CD8-positive, alpha-beta memory T cell (primary cell): Measurements from ENCODE around the gene SLC9C2. TPM values are rescaled to one million over a fixed set of nuclear protein-coding genes. Genes with fewer than 3 reads are reported as not detected.
"Not testable (repeated sequence)": the region's sequence is repeated elsewhere in the genome, so short reads cannot be mapped to it uniquely, and the experiment has no call there.

Experiments
- CTCF ChIA-PET: fragments of 350-600 bp; sonication (Branson Sonifier 250); formaldehyde crosslinking; loops from one replicate; lab custom pipeline; 2021; ENCODE audit warnings: antibody characterized with exemption; lab: Charles Lee
- POLR2A ChIA-PET: fragments of 350-600 bp; sonication (Branson Sonifier 250); formaldehyde crosslinking; loops from one replicate; lab custom pipeline; 2021; ENCODE audit warnings: antibody characterized with exemption; lab: Charles Lee
- DNase-seq, 5 donors: peaks; one replicate each; pipeline versions ENCODE4 v3.0.0 to v3.0.0-alpha.2; 2020 to 2022; ENCODE audit warnings: mixed read lengths in 1 of 5
- H3K27ac ChIP-seq: one replicate; pipeline ENCODE4 v1.7.0; 2013; ENCODE audit warnings: low read depth, mild to moderate bottlenecking, low read length, moderate library complexity
- H3K27me3 ChIP-seq: 2 replicates; pipeline ENCODE4 v1.7.0; 2013; ENCODE audit warnings: low read length, mild to moderate bottlenecking; ENCODE audit not compliant: insufficient read depth, poor library complexity, severe bottlenecking
- H3K36me3 ChIP-seq: 2 replicates; pipeline ENCODE4 v1.7.0; 2013; ENCODE audit warnings: mild to moderate bottlenecking, low read length, moderate library complexity; ENCODE audit not compliant: insufficient read depth
- H3K4me1 ChIP-seq: 2 replicates; pipeline ENCODE4 v1.7.0; 2013; ENCODE audit warnings: mild to moderate bottlenecking, low read length, moderate library complexity; ENCODE audit not compliant: insufficient read depth
- H3K4me3 ChIP-seq: 2 replicates; pipeline ENCODE4 v1.7.0; 2013; ENCODE audit warnings: mild to moderate bottlenecking, low read length
- H3K9me3 ChIP-seq: 2 replicates; pipeline ENCODE4 v1.7.0; 2013; ENCODE audit warnings: mild to moderate bottlenecking, low read length
- H3K27ac Mint-ChIP-seq, 8 donors: one replicate each; pipeline ENCODE4 v1.8.0; 2020 to 2021; ENCODE audit warnings: mixed read lengths in 8 of 8, mild to moderate bottlenecking in 6 of 8, inconsistent platforms in 3 of 8, moderate library complexity in 3 of 8
- H3K27me3 Mint-ChIP-seq, 2 donors: one replicate each; pipeline ENCODE4 v1.8.0; 2020 to 2021; ENCODE audit warnings: mixed read lengths in 2 of 2, mild to moderate bottlenecking in 1 of 2, moderate library complexity in 1 of 2
- H3K36me3 Mint-ChIP-seq, 3 donors: one replicate each; pipeline ENCODE4 v1.8.0; 2020 to 2021; ENCODE audit warnings: mixed read lengths in 3 of 3, inconsistent platforms in 1 of 3, mild to moderate bottlenecking in 1 of 3
- H3K4me1 Mint-ChIP-seq, 3 donors: one replicate each; pipeline ENCODE4 v1.8.0; 2020 to 2021; ENCODE audit warnings: mixed read lengths in 3 of 3, inconsistent platforms in 1 of 3, mild to moderate bottlenecking in 1 of 3
- H3K4me3 Mint-ChIP-seq, 7 donors: one replicate each; pipeline ENCODE4 v1.8.0; 2020 to 2021; ENCODE audit warnings: mixed read lengths in 7 of 7, mild to moderate bottlenecking in 6 of 7, moderate library complexity in 4 of 7, inconsistent platforms in 2 of 7
- H3K9me3 Mint-ChIP-seq, 5 donors: one replicate each; pipeline ENCODE4 v1.8.0; 2020 to 2022; ENCODE audit warnings: mixed read lengths in 5 of 5, mild to moderate bottlenecking in 3 of 5, moderate library complexity in 2 of 5, inconsistent platforms in 1 of 5
- polyA plus RNA-seq: library from polyadenylated mRNA; unstranded; fragments of 300-500 nt; fragmentation: Illumina TruSeq; gene quantifications from one replicate; pipeline ENCODE4 v1.2.3, GENCODE V29; 2021
- total RNA-seq, 2 experiments: library from RNA; stranded (reverse); gene quantifications; one replicate each; pipeline ENCODE4 v1.2.3, GENCODE V29; 2021

Gene SLC9C2, protein sequence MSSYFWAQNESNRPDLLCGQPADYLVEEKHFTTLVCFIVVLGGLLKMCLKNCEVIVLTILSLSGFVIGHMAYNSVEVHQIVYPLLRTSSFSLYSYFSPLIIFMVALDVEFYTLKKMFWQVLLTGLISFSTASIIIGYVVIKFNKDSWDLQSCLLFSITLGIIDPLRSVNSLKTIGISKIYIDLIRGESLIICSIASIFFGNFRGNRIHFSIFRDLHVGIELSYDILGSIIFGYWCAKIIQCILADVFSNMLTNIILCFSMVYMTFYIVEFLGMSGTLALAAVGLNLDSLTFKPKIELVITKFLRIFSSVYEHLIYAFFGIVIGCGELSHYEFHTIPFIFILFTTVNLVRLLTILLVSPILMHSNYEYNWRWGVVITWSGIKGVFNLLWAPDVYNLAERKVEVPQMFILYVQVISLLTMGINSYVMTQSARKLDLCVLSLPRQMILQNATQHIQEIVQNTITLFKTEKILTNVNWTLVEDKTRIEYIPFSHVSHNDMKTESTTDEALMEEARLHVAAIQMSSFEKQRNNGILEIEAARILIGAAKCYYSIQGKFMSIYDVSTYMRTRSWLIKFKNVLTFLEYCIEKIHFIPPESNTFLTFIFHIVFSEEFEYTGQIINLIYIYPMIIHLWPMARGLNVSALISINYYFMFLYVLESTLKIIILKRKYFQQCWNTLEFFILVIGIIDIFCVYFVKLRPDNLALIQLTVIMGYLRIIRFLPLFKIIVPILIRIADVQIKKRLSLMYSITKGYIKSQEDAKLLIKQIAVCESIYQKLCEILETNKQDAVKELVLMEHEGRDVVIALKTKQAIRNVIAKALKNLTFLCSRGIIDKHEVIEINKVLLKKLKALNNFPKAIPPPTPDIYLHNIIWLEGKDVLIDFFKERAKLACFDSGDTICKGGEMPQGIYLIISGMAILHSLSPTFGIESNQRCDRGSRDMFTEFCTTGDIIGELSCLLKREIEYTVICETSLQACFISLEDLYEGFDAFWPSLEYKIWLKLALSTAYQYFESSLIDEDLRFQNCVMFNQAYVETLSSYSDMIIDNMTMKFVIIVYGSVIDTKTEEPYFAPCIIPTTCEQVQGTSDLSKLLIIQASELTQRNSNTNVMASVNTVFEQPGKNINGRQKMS
- total RNA-seq (not detected), polyA plus RNA-seq (not detected)

DNA sequence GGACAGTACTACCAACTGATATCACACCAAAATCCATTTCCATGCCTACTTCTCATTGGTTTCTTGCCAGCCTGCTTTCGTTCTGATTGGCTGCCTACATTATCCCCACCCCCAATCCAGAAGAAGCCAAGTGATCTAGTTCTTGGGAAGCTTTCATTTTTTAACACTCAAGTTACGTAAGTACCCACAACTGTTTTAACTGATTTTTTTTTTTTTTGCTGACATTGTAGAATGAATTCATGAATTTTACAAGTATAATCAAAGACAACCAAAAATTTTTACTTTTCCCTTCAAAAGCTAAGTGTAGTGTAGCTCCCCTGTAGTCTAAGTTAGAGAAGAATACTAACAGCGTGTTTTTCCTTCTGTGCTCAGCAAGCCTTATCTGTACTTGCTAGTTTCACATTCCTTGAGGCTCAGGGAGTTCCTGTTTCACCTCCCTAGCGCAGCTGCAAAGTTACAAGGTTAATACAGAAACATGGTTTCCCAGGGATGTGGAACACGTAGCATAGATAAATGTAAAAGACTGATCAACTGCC lies at the start of gene SLC9C2:
Gene SLC9C2, minus strand, starts transcription at position 17 of the 536 bp plus-strand sequence. CDS start 1,296 bp downstream, outside the sequence.
- no peak for DNase-seq
- H3K4me1 Mint-ChIP-seq: peaks cover 7 to 11% (median 8%) of the 10 kb centered on the region in 3 donors
- Histone ChIP-seq H3K27me3 (no peaks in the 10 kb centered on the region), H3K4me1 (no peaks in the 10 kb centered on the region), H3K9me3 (no peaks in the 10 kb centered on the region), H3K36me3 (no peaks in the 10 kb centered on the region), H3K27ac (peak within 1 kb of the TSS; percentile 25), H3K4me3 (no peak within 1 kb of the TSS)
- H3K4me3 Mint-ChIP-seq: peak within 1 kb of the TSS in 1 of 7 donors; percentile 7
- CTCF ChIA-PET: no interaction called here
- H3K9me3 Mint-ChIP-seq: no peaks in the 10 kb centered on the region
- peaks cover 6 to 9% of the 10 kb centered on the region in 2 donors for H3K27me3 Mint-ChIP-seq
- POLR2A ChIA-PET: interaction anchor here (0.6 kb wide), 1 partner anchor 1421 kb away, joined by 4 read pairs; no protein-coding TSS in a partner anchor
- no peaks in the 10 kb centered on the region for H3K36me3 Mint-ChIP-seq
- no peak within 1 kb of the TSS for H3K27ac Mint-ChIP-seq

DNA sequence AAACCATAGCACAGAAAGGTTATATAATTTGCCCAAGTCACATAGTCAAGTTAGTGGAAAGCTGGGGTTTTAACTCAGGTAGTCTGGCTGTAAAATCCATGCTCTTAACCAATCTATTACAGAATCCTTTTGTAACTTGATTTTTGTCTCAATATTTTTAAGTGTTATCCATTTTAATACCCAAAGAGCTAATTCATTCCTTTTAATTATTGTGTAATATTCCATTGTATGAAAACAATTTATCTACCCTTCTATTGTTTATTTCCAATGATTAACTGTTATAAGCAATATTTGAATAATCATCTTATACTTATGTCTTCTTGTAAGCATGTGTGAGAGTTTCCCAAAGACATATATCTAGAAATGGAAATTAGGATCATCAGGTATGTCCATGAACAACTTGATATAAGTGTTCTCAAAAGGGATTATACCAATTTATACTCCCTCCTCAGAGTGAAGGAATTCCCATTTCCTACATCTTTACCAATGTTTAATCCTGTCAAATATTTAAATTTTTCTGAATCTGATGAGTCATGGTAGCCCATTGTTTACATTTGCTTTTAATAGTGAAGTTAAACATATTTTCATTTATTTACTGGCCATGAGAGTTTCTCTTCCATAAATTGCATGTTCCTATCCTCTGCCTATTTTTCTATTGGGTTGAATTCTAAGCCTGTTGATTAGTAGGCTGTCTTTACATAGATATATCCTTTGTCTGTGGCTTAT lies 46.2 kb upstream of the SLC9C2 start:
- no peaks in the 10 kb centered on the region for H3K36me3 ChIP-seq
- Mint-ChIP-seq H3K4me1 (no peaks in the 10 kb centered on the region), H3K36me3 (no peaks in the 10 kb centered on the region), H3K27me3 (peaks cover 0 to 2% of the 10 kb centered on the region in 2 donors), H3K9me3 (no peaks in the 10 kb centered on the region), H3K4me3 (no peak overlapping the region), H3K27ac (no peak overlapping the region)
- no peak overlapping the region for H3K4me3 ChIP-seq
- ChIA-PET POLR2A (no interaction called here), CTCF (no interaction called here)
- no peaks in the 10 kb centered on the region for H3K4me1 ChIP-seq
- no peak overlapping the region for H3K27ac ChIP-seq
- no peak for DNase-seq
- H3K27me3 ChIP-seq: no peaks in the 10 kb centered on the region
- H3K9me3 ChIP-seq: no peaks in the 10 kb centered on the region

DNA sequence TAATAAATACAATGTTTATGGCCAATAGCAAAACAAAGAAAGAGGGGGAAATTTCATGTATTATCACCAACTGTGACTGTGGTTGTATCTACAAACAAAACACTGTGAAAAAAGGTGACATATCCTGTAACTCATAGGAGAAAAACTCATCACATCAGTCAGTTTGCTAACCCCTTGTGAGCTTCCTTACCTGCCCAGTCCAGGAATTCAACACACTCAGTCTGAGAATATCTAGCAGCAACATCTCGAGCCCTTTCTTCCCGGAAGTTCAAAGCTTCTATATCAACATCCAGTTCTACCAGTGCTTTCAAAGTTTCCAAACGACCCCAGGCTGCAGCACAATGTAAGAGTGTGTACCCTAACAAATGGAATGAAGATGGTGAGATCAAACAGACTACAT lies 43.8 kb upstream of the SLC9C2 start:
- Histone ChIP-seq H3K27ac (no peak overlapping the region), H3K9me3 (no peaks in the 10 kb centered on the region), H3K4me3 (no peak overlapping the region), H3K4me1 (no peaks in the 10 kb centered on the region), H3K27me3 (no peaks in the 10 kb centered on the region), H3K36me3 (no peaks in the 10 kb centered on the region)
- no peak overlapping the region for H3K27ac Mint-ChIP-seq
- H3K4me1 Mint-ChIP-seq: no peaks in the 10 kb centered on the region
- POLR2A ChIA-PET: no interaction called here
- H3K36me3 Mint-ChIP-seq: peaks cover 0 to 4% (median 0%) of the 10 kb centered on the region in 3 donors
- H3K27me3 Mint-ChIP-seq: peaks cover 0 to 1% of the 10 kb centered on the region in 2 donors
- H3K4me3 Mint-ChIP-seq: no peak overlapping the region
- DNase-seq: no peak
- CTCF ChIA-PET: no interaction called here
- no peaks in the 10 kb centered on the region for H3K9me3 Mint-ChIP-seq

DNA sequence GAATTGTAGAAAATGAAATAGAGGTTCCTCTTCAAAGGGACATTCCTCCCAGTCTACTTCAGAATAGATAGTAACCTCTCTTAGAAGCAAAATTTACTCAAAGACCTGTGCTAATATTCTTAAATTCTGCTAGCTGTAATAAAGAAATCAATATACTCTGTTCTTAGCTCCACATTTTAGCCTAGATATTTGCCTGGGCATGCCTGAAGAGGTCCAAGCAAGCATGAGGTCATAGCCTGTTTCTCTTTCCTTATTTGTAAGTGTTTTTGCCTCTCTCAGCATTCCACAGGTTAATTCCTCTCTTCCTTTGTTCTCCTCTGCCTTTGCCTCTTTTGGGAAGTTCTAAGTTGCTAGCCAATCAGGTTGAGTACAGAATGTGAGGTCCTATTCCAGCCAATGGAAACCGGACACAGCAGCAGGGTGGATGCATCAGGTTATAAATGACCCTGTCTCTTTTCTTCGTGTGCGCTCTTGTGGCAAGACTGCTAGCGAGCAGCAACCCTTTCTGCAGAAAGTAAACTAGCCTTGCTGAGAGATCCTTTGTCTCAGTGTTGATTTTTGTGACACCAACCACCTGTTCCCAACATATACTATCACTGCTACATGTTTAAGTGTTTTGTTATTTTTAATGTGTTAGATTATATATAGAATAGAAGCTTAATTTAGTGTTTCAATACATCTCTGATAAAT lies 39.7 kb upstream of the SLC9C2 start:
- POLR2A ChIA-PET, H3K4me1 Mint-ChIP-seq, CTCF ChIA-PET, H3K4me1 ChIP-seq, H3K9me3 ChIP-seq, H3K27me3 ChIP-seq, H3K4me3 Mint-ChIP-seq, H3K9me3 Mint-ChIP-seq, H3K27me3 Mint-ChIP-seq, H3K36me3 Mint-ChIP-seq, DNase-seq, H3K27ac Mint-ChIP-seq, H3K27ac ChIP-seq, H3K4me3 ChIP-seq, H3K36me3 ChIP-seq: not testable (repeated sequence)

DNA sequence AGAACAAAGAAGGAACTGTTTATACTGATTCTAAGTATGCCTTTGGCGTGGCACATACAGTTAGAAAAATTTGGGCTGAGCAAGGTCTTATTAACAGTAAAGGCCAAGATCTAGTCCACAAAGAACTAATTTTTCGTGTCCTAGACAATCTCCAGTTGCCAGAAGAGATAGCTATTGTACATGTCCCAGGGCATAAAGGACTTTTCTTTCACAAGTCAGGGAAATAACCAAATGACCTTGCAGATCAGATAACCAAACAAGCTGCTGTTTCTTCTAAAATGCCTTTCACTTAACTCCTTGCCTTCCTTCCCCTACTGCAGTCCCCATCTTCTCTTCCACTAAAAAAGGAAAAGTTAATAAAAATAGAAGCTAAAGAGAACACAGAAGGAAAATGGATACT lies 36.2 kb upstream of the SLC9C2 start:
- Histone ChIP-seq H3K4me3 (no peak overlapping the region), H3K36me3 (no peaks in the 10 kb centered on the region), H3K27me3 (no peaks in the 10 kb centered on the region), H3K9me3 (no peaks in the 10 kb centered on the region), H3K4me1 (no peaks in the 10 kb centered on the region), H3K27ac (no peak overlapping the region)
- Mint-ChIP-seq H3K4me3 (no peak overlapping the region), H3K4me1 (no peaks in the 10 kb centered on the region), H3K9me3 (peaks cover 3 to 9% (median 8%) of the 10 kb centered on the region in 5 donors), H3K27me3 (peaks cover 0 to 6% of the 10 kb centered on the region in 2 donors), H3K27ac (no peak overlapping the region), H3K36me3 (peaks cover 0 to 4% (median 0%) of the 10 kb centered on the region in 3 donors)
- POLR2A ChIA-PET: no interaction called here
- CTCF ChIA-PET: no interaction called here
- DNase-seq: no peak

DNA sequence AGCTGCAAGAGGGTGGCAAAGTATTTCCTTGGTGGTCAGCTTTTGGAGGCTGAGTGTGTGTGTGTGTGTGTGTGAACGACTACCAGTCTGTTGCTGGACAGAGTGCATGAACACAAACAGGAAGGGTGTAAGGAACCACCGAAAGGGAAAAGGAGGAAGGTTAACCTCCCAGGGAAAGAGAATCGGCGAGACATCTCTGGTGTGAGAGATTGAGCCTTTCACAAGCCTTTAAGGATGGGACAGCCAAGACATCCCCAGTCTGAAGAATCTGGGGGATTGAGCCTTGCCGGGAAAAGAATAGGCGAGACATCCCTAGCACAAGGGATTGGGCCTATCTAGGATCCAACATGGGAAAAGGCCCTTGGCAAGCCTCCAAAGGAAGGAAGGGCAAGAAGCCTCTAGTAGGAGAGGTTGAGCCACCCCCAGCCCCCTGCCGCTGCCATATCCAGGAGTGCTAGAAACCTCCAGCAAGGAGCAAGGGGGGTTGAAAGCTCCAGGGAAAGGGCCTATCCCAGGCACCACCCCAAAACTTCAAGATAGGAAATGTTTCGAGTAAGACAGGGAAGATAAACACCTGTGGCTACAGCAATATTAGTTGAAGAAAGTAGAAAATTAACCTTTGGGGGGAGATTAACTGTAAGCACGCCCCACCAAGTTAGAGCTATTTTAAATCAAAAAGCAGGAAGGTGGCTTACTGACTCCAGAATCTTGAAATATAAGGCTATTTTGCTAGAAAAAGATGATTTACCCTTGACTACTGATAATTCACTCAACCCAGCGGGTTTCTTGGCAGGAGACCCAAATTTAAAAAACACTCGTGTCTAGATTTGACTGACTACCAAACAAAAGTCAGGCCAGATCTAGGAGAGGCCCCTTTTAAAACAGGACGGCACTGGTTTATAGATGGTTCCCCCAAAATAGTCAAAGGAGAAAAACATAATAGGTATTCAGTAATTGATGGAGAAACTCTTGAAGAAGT lies 35.5 kb upstream of the SLC9C2 start:
- no peaks in the 10 kb centered on the region for H3K36me3 ChIP-seq
- no peaks in the 10 kb centered on the region for H3K27me3 ChIP-seq
- H3K27me3 Mint-ChIP-seq: peaks cover 0 to 6% of the 10 kb centered on the region in 2 donors
- H3K27ac ChIP-seq: no peak overlapping the region
- ChIA-PET CTCF (no interaction called here), POLR2A (no interaction called here)
- no peak overlapping the region for H3K4me3 ChIP-seq
- H3K4me1 Mint-ChIP-seq: no peaks in the 10 kb centered on the region
- H3K4me1 ChIP-seq: no peaks in the 10 kb centered on the region
- H3K4me3 Mint-ChIP-seq: no peak overlapping the region
- no peak for DNase-seq
- peaks cover 0 to 4% (median 0%) of the 10 kb centered on the region in 3 donors for H3K36me3 Mint-ChIP-seq
- H3K9me3 Mint-ChIP-seq: peaks cover 3 to 9% (median 8%) of the 10 kb centered on the region in 5 donors
- no peaks in the 10 kb centered on the region for H3K9me3 ChIP-seq
- H3K27ac Mint-ChIP-seq: no peak overlapping the region
